GM19438 (cell line): ENCODE results near the gene MTA1.

ENCODE experiments used
- ATAC-seq: cut with Tn5 transposase; IDR thresholded peaks from one replicate; pipeline ENCODE4 v1.9.1; 2021; ENCODE audit warnings: low read depth; ENCODE audit not compliant: unreplicated experiment

Gene MTA1

GRCh38 chr14:105482486-105483110 is 63.0 kb downstream of the MTA1 start:
- ATAC-seq = no peak

GRCh38 chr14:105483300-105484068 is 63.9 kb downstream of the MTA1 start:
- no peak for ATAC-seq

- ATAC-seq = no peak
These were observed 64.7 kb downstream of the MTA1 start for GRCh38 chr14:105484069-105484996.

GRCh38 chr14:105484997-105485393 is 65.4 kb downstream of the MTA1 start:
- ATAC-seq = no peak

GRCh38 chr14:105485739-105486162 is 66.1 kb downstream of the MTA1 start:
- no peak for ATAC-seq

- ATAC-seq = no peak
These were observed 66.7 kb downstream of the MTA1 start, which contains the start of gene CRIP1 for GRCh38 chr14:105486163-105486973. CRIP1 (plus strand) TSS chr14:105486886; CDS start chr14:105487260, 374 bp downstream.

- ATAC-seq = no peak
These were observed 67.4 kb downstream of the MTA1 start for GRCh38 chr14:105486974-105487448.

GRCh38 chr14:105487449-105487985 is 67.9 kb downstream of the MTA1 start:
- no peak for ATAC-seq

- no peak for ATAC-seq
These were observed 68.6 kb downstream of the MTA1 start for GRCh38 chr14:105487986-105488777.

GRCh38 chr14:105488781-105489541 is 69.3 kb downstream of the MTA1 start:
- no peak for ATAC-seq

- no peak for ATAC-seq
These were observed 70.1 kb downstream of the MTA1 start for GRCh38 chr14:105489542-105490266.

- ATAC-seq = no peak
These were observed 70.6 kb downstream of the MTA1 start for GRCh38 chr14:105490267-105490571.

GRCh38 chr14:105490572-105491365 is 71.1 kb downstream of the MTA1 start, which contains the start of gene TEDC1:
TEDC1 (plus strand) TSS chr14:105491246; CDS start chr14:105491376, 130 bp downstream.
- peak; percentile 67 for ATAC-seq

GRCh38 chr14:105491366-105491973 is 71.8 kb downstream of the MTA1 start:
- peak; percentile 4 for ATAC-seq

- no peak for ATAC-seq
These were observed 72.7 kb downstream of the MTA1 start for GRCh38 chr14:105492031-105492970.
